Measurements from ENCODE around the gene LRRC51. TPM values are rescaled to one million over a fixed set of nuclear protein-coding genes. Genes with fewer than 3 reads are reported as not detected.

Gene LRRC51
- total and polyA plus RNA-seq, 2 donors (not counting 1 experiment from before 2014, with no cell fraction given): 1.4 to 7.7 TPM

GRCh38 chr11:72102946-72103753 is 22.5 kb downstream of the LRRC51 start, which contains the start of gene LAMTOR1:
Gene LAMTOR1, minus strand, starts transcription at chr11:72103297. Its CDS starts 73 bp downstream, at chr11:72103224.
- peaks cover 0 to 8% (median 0%) of the 10 kb centered on the region in 3 donors for H3K9me3 ChIP-seq (ENCODE audit: control extremely low read depth in 1 of 3, control insufficient read depth in 2 of 3, insufficient read depth in 1 of 3, low read length in 2 of 3)
- H2AFZ ChIP-seq (ENCODE audit: insufficient read depth, low read depth, low read length, poor library complexity, severe bottlenecking): peak within 1 kb of the TSS; percentile 86
- Mint-ChIP-seq H3K9me3 (ENCODE audit: insufficient read depth) (no peaks in the 10 kb centered on the region), H3K4me1 (peaks cover 41% of the 10 kb centered on the region), H3K27ac (peak within 1 kb of the TSS; percentile 99), H3K4me3 (peak within 1 kb of the TSS; percentile 95), H3K27me3 (no peaks in the 10 kb centered on the region)
- H3K36me3 ChIP-seq (replicated peaks in 1 of 2; ENCODE audit: control extremely low read depth in 1 of 2, control insufficient read depth in 1 of 2, extremely low read depth in 1 of 2, insufficient read depth in 2 of 2, low read length in 1 of 2): peaks cover 0 to 30% of the 10 kb centered on the region in 2 experiments
- H3K27me3 ChIP-seq (replicated peaks in 1 of 4; ENCODE audit: control extremely low read depth in 1 of 4, control insufficient read depth in 3 of 4, insufficient read depth in 4 of 4, low read length in 3 of 4): no peaks in the 10 kb centered on the region
- peak within 1 kb of the TSS; percentile 76 to 98 (median 84) for H3K4me3 ChIP-seq (ENCODE audit: control extremely low read depth in 1 of 5, extremely low read depth in 1 of 5, insufficient read depth in 1 of 5, low read depth in 2 of 5, low read length in 4 of 5)
- peak within 1 kb of the TSS; percentile 94 to 96 for H3K27ac ChIP-seq (ENCODE audit: low read length in 2 of 2)
- H3K4me1 ChIP-seq (ENCODE audit: control insufficient read depth in 2 of 2, insufficient read depth in 2 of 2, low read length in 2 of 2): peaks cover 29 to 37% of the 10 kb centered on the region in 2 donors
- DNase-seq (peak; percentile 98), ATAC-seq (ENCODE audit: low read depth) (peak; percentile 95)
- H4K20me1 ChIP-seq (ENCODE audit: control insufficient read depth, insufficient read depth, low read length, poor library complexity, severe bottlenecking): peaks cover 19% of the 10 kb centered on the region
- peaks cover 72% of the 10 kb centered on the region for H3K79me2 ChIP-seq (ENCODE audit: control insufficient read depth, insufficient read depth, low read length)
- 6% methylated on average over 62 of the region's 64 CpGs for WGBS (ENCODE audit: insufficient coverage)
- CTCF ChIA-PET: interaction anchor here (1.2 to 4.7 kb wide), 4 partner anchors 12 to 41 kb away, joined by 3 to 37 read pairs (median 6); no protein-coding TSS in a partner anchor
- peak within 1 kb of the TSS; percentile 94 for H3K4me2 ChIP-seq (replicated peaks; ENCODE audit: low read depth, low read length, poor library complexity, severe bottlenecking)
- TF ChIP-seq EZH2 (IDR thresholded peaks at IDR 0.05; ENCODE audit: borderline replicate concordance, insufficient read depth, low read depth, low read length, poor library complexity, severe bottlenecking): no peak
- TF ChIP-seq, protein P1, sequence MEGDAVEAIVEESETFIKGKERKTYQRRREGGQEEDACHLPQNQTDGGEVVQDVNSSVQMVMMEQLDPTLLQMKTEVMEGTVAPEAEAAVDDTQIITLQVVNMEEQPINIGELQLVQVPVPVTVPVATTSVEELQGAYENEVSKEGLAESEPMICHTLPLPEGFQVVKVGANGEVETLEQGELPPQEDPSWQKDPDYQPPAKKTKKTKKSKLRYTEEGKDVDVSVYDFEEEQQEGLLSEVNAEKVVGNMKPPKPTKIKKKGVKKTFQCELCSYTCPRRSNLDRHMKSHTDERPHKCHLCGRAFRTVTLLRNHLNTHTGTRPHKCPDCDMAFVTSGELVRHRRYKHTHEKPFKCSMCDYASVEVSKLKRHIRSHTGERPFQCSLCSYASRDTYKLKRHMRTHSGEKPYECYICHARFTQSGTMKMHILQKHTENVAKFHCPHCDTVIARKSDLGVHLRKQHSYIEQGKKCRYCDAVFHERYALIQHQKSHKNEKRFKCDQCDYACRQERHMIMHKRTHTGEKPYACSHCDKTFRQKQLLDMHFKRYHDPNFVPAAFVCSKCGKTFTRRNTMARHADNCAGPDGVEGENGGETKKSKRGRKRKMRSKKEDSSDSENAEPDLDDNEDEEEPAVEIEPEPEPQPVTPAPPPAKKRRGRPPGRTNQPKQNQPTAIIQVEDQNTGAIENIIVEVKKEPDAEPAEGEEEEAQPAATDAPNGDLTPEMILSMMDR (IDR thresholded peaks at IDR 0.05): peak; percentile 20
- POLR2A ChIA-PET: no interaction called here
- peak within 1 kb of the TSS; percentile 85 for H3K9ac ChIP-seq (ENCODE audit: low read length)
- intact Hi-C loops (cut with micrococcal nuclease): loop anchor here (1.0 to 5.0 kb wide), 7 partner anchors 9 to 316 kb away; partner anchors contain the start of genes ANAPC15, LRRC51, NUMA1 and XNDC1N
